Naive B cell (primary cell): Measurements from ENCODE around the gene ADIRF. TPM values are rescaled to one million over a fixed set of nuclear protein-coding genes. Genes with fewer than 3 reads are reported as not detected.
A peak's percentile ranks its signal among the peaks of the same experiment; 100 is the strongest.
"Not testable (repeated sequence)": the region's sequence is repeated elsewhere in the genome, so short reads cannot be mapped to it uniquely, and the experiment has no call there.

Experiments
- ATAC-seq, 2 donors: fragments of 150-1000 bp; cut with Tn5 transposase; 2 replicates each; pipeline ENCODE4 v1.10.0; 2021; ENCODE audit warnings: low read depth in 2 of 2, mild to moderate bottlenecking in 2 of 2, moderate library complexity in 2 of 2
- DNase-seq: peaks from one replicate; pipeline ENCODE4 v3.0.0; 2022
- H3K27ac Mint-ChIP-seq, 6 donors: one replicate each; pipeline ENCODE4 v1.8.0; 2020 to 2022; ENCODE audit warnings: mild to moderate bottlenecking in 6 of 6, mixed read lengths in 6 of 6, moderate library complexity in 5 of 6, inconsistent platforms in 2 of 6
- H3K27me3 Mint-ChIP-seq, 3 donors: one replicate each; pipeline ENCODE4 v1.8.0; 2021 to 2022; ENCODE audit warnings: mixed read lengths in 3 of 3, mild to moderate bottlenecking in 1 of 3
- H3K36me3 Mint-ChIP-seq, 2 donors: one replicate each; pipeline ENCODE4 v1.8.0; 2020 to 2022; ENCODE audit warnings: mixed read lengths in 2 of 2, inconsistent platforms in 1 of 2, mild to moderate bottlenecking in 1 of 2
- H3K4me1 Mint-ChIP-seq, 3 donors: one replicate each; pipeline ENCODE4 v1.8.0; 2020 to 2022; ENCODE audit warnings: mixed read lengths in 3 of 3, inconsistent platforms in 1 of 3, mild to moderate bottlenecking in 1 of 3, moderate library complexity in 1 of 3
- H3K4me3 Mint-ChIP-seq, 8 donors: one replicate each; pipeline ENCODE4 v1.8.0; 2020 to 2022; ENCODE audit warnings: mild to moderate bottlenecking in 8 of 8, mixed read lengths in 8 of 8, moderate library complexity in 8 of 8, inconsistent platforms in 2 of 8
- H3K9me3 Mint-ChIP-seq, 7 donors: one replicate each; pipeline ENCODE4 v1.8.0; 2020 to 2022; ENCODE audit warnings: mixed read lengths in 7 of 7, mild to moderate bottlenecking in 5 of 7, inconsistent platforms in 2 of 7, moderate library complexity in 1 of 7
- polyA plus RNA-seq, 6 donors: library from polyadenylated mRNA; unstranded; fragments of 300-500 nt; fragmentation: Illumina TruSeq; gene quantifications; one replicate each; pipeline ENCODE4 v1.2.3, GENCODE V29; 2021; ENCODE audit warnings: low read depth in 6 of 6

Gene ADIRF
- polyA plus RNA-seq, 6 donors from 2014 or later = not detected

DNA sequence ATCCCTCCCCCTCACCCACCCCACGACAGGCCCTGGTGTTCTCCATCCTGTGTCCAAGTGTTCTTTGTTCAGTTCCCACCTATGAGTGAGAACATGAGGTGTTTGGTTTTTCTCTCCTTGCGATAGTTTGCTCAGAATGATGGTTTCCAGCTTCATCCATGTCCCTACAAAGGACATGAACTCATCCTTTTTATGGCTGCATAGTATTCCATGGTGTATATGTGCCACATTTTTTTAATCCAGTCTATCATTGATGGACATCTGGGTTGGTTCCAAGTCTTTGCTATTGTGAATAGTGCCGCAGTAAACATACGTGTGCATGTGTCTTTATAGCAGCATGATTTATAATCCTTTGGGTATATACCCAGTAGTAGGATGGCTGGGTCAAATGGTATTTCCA is 16.2 kb downstream of the ADIRF start:
- DNase-seq, H3K4me3 Mint-ChIP-seq, ATAC-seq, H3K4me1 Mint-ChIP-seq, H3K27ac Mint-ChIP-seq, H3K36me3 Mint-ChIP-seq, H3K9me3 Mint-ChIP-seq: not testable (repeated sequence)
- peaks cover 14 to 40% (median 21%) of the 10 kb centered on the region in 3 donors for H3K27me3 Mint-ChIP-seq

DNA sequence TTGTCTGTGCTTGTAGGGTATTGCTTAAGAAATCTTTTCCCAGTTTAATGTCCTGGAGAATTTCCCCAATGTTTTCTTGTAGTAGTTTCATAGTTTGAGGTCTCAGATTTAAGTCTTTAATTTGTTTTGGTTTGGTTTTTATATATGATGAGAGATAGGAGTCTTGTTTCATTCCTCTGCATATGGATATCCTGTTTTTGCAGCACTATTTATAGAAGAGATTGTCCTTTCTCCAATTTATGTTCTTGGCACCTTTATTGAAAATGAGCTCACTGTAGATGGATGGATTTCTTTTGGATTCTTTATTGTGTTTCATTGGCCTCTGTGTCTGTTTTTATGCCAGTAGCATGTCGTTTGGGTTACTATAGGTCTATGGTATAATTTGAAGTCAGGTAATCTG is 20.2 kb downstream of the ADIRF start:
- no peaks in the 10 kb centered on the region for H3K4me1 Mint-ChIP-seq

DNA sequence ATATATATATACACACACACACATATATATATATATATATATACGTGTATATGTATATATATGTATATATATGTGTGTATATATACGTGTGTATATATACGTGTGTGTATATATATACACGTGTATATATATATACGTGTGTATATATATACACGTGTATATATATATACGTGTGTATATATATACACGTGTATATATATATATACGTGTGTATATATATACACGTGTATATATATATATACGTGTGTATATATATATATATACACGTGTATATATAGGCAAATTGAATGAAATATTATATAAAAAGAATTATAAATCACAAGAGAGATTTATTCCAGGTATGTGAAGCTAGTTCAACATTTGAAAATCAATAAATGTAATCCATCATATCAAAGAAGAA is 23.1 kb downstream of the ADIRF start:
- not testable (repeated sequence) for H3K27ac Mint-ChIP-seq, H3K36me3 Mint-ChIP-seq, DNase-seq, H3K4me1 Mint-ChIP-seq, H3K9me3 Mint-ChIP-seq, ATAC-seq, H3K4me3 Mint-ChIP-seq
- peaks cover 23 to 41% (median 29%) of the 10 kb centered on the region in 3 donors for H3K27me3 Mint-ChIP-seq

More for the DNA sequence above, 20.2 kb downstream of the ADIRF start:
- Mint-ChIP-seq H3K27ac (no peak overlapping the region), H3K9me3 (peaks cover 0 to 3% (median 0%) of the 10 kb centered on the region in 7 donors), H3K27me3 (peaks cover 23 to 41% (median 29%) of the 10 kb centered on the region in 3 donors), H3K36me3 (no peaks in the 10 kb centered on the region), H3K4me3 (no peak overlapping the region)
- DNase-seq (no peak), ATAC-seq (no peak)

DNA sequence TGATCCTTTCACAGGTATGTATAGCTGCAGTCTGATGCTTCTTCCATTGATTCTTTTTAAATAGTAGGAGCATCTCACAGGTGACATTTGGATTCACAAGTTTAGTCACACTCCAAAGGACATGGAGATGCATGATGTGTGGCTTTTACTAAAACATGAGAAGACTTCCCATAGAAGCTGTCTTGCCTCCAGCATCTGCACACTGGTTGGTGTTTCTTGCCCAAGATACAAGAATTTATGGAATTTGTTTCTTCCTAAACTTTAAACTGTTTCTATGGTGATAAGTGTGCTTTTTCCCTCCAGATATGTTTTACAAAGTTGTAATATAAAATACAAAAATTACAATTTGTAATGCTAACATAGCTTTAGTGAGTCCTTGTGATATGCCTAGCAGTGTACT is 24.2 kb downstream of the ADIRF start:
- ATAC-seq (no peak), DNase-seq (no peak)
- Mint-ChIP-seq H3K4me1 (no peaks in the 10 kb centered on the region), H3K36me3 (no peaks in the 10 kb centered on the region), H3K4me3 (no peak overlapping the region), H3K27me3 (peaks cover 25 to 32% (median 27%) of the 10 kb centered on the region in 3 donors), H3K27ac (no peak overlapping the region), H3K9me3 (no peaks in the 10 kb centered on the region)

DNA sequence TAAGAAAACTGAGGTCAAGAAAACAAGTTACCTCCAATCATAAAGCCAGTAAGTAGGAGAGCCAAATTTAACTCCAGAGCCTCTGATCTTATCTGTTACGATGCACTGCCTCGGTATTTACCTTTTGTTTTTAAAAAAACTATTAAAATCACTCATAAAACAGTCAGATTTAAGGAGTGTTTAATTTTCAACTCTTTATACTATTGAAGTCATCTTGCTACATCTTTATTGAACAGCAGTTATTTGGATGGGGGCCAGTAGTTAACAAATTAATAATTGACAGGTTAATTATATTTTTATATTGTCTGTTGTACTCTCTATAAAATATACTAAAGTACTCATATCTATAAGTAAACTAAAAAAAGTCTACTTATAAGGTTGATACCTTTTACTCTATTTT is 24.6 kb downstream of the ADIRF start:
- Mint-ChIP-seq H3K36me3 (no peaks in the 10 kb centered on the region), H3K4me3 (no peak overlapping the region), H3K27me3 (peaks cover 22 to 28% (median 25%) of the 10 kb centered on the region in 3 donors), H3K9me3 (no peaks in the 10 kb centered on the region), H3K4me1 (no peaks in the 10 kb centered on the region), H3K27ac (no peak overlapping the region)
- ATAC-seq (no peak), DNase-seq (no peak)

DNA sequence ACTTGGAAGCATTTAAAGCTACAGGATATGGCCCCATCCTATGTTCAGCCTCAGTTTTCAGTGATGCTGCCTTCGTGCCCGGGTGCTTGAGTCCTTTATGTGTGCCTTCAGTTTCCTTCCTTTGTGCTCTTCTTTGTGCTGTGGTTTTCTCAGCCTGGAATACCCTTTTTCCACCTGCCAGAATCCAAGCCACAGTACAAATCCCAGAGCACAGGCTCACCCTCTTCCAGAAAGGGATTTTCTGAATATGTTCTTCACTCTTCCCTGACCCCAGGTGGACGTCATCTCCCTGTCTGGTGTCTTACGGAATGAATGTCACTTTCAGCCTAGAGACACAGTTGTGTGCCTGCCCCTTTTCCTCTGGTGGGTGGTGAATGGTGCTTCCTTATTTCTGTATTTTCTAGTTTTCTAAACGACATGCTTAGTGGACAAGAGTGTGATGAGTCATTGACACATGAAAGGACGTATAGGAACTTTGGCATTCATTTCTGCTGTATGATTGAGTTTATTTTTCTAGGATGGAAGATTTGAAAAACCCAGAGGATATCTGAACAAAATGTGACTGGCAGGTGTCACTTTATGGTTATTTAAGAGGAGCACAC is 31.6 kb downstream of the ADIRF start:
- not testable (repeated sequence) for H3K27ac Mint-ChIP-seq, H3K4me1 Mint-ChIP-seq, H3K9me3 Mint-ChIP-seq, H3K36me3 Mint-ChIP-seq, DNase-seq, H3K4me3 Mint-ChIP-seq, H3K27me3 Mint-ChIP-seq, ATAC-seq

DNA sequence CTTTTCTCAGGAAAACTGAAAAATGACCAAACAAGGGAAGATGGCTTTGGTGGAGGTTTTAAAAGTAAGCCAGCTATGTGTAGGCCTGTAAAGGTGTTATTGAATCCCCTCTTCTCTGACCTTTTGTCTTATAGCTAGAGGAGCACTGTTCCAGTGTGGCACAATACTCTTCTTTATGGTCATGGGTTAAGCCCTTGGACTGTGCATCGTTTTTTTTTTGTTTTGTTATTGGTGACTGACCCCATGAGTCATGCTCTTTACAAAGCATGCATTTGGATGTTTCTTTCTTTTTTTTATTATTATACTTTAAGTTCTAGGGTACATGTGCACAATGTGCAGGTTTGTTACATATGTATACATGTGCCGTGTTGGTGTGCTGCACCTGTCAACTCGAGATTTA is 32.2 kb downstream of the ADIRF start:
- H3K36me3 Mint-ChIP-seq = no peaks in the 10 kb centered on the region
- DNase-seq (no peak), ATAC-seq (no peak)
- no peak overlapping the region for H3K27ac Mint-ChIP-seq
- H3K9me3 Mint-ChIP-seq = no peaks in the 10 kb centered on the region
- H3K27me3 Mint-ChIP-seq = peaks cover 0 to 4% (median 0%) of the 10 kb centered on the region in 3 donors
- no peaks in the 10 kb centered on the region for H3K4me1 Mint-ChIP-seq
- H3K4me3 Mint-ChIP-seq = no peak overlapping the region

DNA sequence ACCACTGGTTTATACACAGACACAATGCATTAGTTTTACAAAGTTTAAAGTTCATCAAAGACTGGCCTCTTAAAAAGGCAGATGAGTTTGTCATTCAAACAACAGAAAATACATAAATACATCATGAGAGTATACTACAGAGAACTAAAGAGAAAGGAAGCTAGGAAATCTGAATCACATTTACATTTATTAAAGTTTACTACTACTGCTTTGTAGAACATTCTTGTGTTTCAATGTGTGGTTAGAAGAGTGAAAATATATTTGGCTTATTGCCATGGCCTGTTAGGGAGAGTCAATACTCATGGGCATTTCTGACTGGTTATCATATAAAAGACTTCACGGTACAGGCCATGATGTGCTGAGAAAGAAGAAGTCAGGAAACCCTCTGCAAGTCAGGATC is 38.8 kb downstream of the ADIRF start:
- not testable (repeated sequence) for ATAC-seq, DNase-seq, H3K9me3 Mint-ChIP-seq, H3K4me1 Mint-ChIP-seq, H3K27me3 Mint-ChIP-seq, H3K36me3 Mint-ChIP-seq, H3K27ac Mint-ChIP-seq, H3K4me3 Mint-ChIP-seq

DNA sequence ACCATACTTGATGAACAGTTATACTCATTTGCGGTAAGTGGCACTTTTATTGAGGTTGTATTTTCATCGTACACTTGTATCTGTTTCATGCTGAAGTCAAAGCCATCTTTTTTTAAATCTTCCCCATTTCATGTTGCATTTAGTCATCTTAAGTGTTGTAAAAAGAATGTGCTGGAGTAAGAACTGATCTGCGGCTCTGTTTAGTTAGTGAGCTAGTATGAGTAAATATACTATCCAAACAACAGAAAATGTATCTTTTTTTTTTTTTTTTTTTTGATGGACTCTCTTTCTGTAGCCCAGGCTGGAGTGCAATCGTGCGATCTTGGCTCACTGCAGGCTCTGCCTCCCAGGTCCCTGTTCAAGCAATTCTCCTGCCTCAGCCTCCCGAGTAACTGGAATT is 39.4 kb downstream of the ADIRF start:
- H3K27ac Mint-ChIP-seq, H3K9me3 Mint-ChIP-seq, H3K4me1 Mint-ChIP-seq, H3K4me3 Mint-ChIP-seq, H3K36me3 Mint-ChIP-seq, DNase-seq, H3K27me3 Mint-ChIP-seq, ATAC-seq: not testable (repeated sequence)

DNA sequence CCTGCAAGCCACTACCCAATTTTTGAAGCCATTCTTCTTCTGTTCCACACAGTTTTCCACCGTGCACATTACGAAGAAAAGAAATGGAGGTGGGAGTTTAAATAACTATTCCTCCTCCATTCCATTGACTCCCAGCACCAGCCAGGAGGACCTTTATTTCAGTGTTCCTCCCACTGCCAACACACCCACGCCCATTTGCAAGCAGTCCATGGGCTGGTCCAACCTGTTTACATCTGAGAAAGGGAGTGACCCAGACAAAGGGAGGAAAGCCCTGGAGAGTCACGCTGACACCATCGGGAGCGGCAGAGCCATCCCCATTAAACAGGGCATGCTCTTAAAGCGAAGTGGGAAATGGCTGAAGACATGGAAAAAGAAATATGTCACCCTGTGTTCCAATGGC is 40.0 kb downstream of the ADIRF start:
- ATAC-seq, H3K4me1 Mint-ChIP-seq, H3K36me3 Mint-ChIP-seq, DNase-seq, H3K27me3 Mint-ChIP-seq, H3K9me3 Mint-ChIP-seq, H3K4me3 Mint-ChIP-seq, H3K27ac Mint-ChIP-seq: not testable (repeated sequence)

DNA sequence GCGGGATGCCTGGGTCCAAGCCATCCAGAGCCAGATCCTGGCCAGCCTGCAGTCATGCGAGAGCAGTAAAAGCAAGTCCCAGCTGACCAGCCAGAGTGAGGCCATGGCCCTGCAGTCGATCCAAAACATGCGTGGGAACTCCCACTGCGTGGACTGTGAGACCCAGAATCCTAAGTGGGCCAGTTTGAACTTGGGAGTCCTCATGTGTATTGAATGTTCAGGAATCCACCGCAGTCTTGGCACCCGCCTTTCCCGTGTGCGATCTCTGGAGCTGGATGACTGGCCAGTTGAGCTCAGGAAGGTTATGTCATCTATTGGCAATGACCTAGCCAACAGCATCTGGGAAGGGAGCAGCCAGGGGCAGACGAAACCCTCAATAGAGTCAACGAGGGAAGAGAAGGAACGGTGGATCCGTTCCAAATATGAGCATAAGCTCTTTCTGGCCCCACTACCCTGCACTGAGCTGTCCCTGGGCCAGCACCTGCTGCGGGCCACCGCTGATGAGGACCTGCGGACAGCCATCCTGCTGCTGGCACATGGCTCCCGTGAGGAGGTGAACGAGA is 40.9 kb downstream of the ADIRF start:
- H3K9me3 Mint-ChIP-seq, H3K27me3 Mint-ChIP-seq, H3K4me1 Mint-ChIP-seq, ATAC-seq, H3K36me3 Mint-ChIP-seq, H3K27ac Mint-ChIP-seq, DNase-seq, H3K4me3 Mint-ChIP-seq: not testable (repeated sequence)

DNA sequence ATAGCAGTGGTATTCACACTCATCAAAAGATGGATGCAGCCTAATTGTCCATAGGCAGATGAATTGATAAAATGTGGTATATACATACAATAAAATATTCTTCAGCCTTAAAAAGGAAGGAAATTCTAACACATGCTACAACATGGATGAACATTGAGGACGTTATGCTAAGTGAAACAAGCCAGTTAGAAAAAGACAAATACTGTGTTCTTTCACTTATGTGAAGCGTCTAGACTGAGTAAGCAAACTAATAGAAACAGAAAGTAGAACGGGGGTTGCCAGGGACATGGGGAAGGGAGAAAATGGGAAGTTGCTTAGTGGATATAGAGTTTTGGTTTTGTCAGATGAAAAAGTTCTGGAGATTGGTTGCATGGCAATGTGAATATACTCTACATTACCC is 45.2 kb downstream of the ADIRF start:
- not testable (repeated sequence) for ATAC-seq, H3K9me3 Mint-ChIP-seq, H3K4me1 Mint-ChIP-seq, H3K36me3 Mint-ChIP-seq, H3K27ac Mint-ChIP-seq
- peak overlapping the region in 1 of 8 donors; percentile 44 for H3K4me3 Mint-ChIP-seq
- peaks cover 0 to 10% (median 0%) of the 10 kb centered on the region in 3 donors for H3K27me3 Mint-ChIP-seq
- peak; percentile 3 for DNase-seq

DNA sequence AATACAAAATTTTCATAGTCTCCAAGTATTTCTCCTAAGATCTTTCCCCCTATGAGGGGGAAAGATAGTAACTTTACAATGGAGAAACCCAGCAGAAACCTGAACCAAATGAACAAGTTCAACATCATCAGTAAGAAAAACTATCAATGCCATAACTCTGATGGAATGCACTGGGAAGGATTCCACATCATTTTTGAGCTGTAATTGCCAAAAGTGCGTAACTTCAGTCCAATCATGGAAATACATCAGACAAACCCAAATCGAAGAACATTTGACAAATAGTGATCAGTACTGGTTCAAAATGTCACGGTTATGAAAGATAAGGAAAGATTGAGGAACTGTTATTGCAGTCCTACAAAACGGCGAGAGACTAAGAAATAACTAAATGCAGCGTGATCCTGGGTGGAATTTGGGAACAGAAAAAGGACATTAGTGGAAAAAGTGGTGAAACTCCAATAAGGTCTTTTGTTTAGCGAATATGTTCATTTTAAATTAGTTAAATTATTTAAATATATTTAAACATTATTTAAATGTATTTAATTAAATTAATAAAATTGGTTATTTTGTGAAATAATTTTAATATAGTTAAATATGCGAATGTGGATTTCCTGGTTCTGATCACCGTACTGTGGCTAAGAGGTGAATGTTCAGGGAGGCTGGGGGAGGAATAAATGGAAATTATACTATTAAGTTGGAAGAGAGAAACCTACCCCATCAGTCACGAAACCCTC is 46.9 kb downstream of the ADIRF start:
- peaks cover 0 to 10% (median 0%) of the 10 kb centered on the region in 3 donors for H3K27me3 Mint-ChIP-seq
- ATAC-seq, H3K4me3 Mint-ChIP-seq, H3K9me3 Mint-ChIP-seq, H3K36me3 Mint-ChIP-seq, H3K4me1 Mint-ChIP-seq, DNase-seq, H3K27ac Mint-ChIP-seq: not testable (repeated sequence)

DNA sequence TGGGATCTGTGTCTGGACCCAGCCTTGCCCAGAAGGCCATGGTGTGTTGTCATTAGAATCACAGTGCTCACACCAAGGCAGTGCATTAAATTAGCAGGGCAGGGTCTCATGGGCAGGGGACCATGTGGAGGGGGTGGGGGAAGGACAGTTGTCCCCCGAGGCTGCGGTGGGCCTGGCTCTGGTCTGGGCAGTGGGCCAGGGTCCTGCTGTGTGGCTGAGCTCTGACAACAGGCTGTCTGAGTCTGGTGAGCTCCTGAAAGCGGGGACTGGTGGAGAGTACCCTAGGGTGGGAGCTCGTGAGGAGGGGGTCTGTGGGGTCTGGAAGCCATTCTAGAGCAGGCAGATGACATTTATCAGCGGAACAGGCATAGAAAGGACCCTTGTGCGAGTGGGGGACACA is 49.8 kb downstream of the ADIRF start:
- DNase-seq, H3K36me3 Mint-ChIP-seq, H3K9me3 Mint-ChIP-seq, H3K4me1 Mint-ChIP-seq, H3K27ac Mint-ChIP-seq, ATAC-seq, H3K4me3 Mint-ChIP-seq: not testable (repeated sequence)
- H3K27me3 Mint-ChIP-seq = peaks cover 0 to 10% (median 0%) of the 10 kb centered on the region in 3 donors
